Coronary artery (tissue), 2 donors: ENCODE data around the gene SH3GL1.
A peak's percentile ranks its signal among the peaks of the same experiment; 100 is the strongest.

ENCODE experiments used
- DNase-seq: peaks from one replicate; pipeline ENCODE4 v3.0.0-alpha.2; 2017; ENCODE audit warnings: low spot score
- H3K27ac ChIP-seq, 2 donors: fragments of 200-600 bp; sonication (generic); one replicate each; pipeline ENCODE4 v1.5.1; 2016 to 2019
- H3K4me3 ChIP-seq: fragments of 200-600 bp; sonication (generic); 2 replicates; pipeline ENCODE4 v1.5.1; 2016; ENCODE audit warnings: mild to moderate bottlenecking, moderate library complexity
- TF ChIP-seq, protein P1 (sequence below): fragments of 200-600 bp; sonication (generic); IDR thresholded peaks from one replicate; pipeline ENCODE4 v1.5.1; 2019; ENCODE audit warnings: antibody characterized with exemption

Gene SH3GL1

DNA sequence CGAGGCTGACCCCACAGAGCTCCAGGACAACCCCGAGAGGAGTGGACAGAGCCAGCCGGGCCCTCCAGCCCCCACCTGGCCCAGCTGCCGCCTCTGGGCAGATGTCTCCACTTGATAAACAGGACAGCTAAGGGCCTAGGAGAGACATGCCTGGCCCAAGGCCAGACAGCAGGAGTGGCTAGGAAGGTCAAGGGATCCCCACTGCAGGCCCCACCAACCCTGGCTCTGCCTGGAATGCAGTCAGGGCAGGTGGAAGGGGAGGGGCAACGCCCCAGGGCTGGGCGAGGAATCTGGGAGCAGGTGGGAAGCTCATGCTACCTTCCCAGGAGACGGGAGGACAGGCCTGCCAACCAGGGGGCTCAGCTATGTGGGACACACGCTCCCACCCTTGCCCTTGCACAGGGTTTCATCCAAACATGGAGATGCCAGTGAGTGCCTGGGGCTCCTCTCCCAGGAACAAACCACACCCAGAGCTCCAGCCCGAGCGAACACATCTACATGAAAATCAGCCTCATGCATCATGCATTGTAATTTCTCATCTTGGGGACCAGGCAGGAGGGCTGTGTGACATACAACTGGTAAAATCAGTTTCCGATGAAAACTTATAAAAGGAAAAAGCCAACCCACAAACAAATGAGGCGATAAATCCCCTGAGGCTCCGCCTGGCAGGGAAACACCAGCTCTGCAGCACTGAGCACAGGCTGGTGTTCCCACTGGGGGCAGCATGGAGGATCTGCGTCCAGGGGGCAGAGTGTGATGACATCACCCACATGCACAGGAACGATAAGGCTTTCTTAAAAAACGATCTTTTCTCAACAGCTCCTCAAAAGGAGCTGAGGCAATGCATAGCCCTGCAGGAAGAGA lies 25.0 kb downstream of the SH3GL1 start:
- no peak for DNase-seq
- TF ChIP-seq, protein P1, sequence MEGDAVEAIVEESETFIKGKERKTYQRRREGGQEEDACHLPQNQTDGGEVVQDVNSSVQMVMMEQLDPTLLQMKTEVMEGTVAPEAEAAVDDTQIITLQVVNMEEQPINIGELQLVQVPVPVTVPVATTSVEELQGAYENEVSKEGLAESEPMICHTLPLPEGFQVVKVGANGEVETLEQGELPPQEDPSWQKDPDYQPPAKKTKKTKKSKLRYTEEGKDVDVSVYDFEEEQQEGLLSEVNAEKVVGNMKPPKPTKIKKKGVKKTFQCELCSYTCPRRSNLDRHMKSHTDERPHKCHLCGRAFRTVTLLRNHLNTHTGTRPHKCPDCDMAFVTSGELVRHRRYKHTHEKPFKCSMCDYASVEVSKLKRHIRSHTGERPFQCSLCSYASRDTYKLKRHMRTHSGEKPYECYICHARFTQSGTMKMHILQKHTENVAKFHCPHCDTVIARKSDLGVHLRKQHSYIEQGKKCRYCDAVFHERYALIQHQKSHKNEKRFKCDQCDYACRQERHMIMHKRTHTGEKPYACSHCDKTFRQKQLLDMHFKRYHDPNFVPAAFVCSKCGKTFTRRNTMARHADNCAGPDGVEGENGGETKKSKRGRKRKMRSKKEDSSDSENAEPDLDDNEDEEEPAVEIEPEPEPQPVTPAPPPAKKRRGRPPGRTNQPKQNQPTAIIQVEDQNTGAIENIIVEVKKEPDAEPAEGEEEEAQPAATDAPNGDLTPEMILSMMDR, result no peak
- Histone ChIP-seq H3K4me3 (peak overlapping the region; percentile 50), H3K27ac (peak overlapping the region; percentile 76 to 97)

DNA sequence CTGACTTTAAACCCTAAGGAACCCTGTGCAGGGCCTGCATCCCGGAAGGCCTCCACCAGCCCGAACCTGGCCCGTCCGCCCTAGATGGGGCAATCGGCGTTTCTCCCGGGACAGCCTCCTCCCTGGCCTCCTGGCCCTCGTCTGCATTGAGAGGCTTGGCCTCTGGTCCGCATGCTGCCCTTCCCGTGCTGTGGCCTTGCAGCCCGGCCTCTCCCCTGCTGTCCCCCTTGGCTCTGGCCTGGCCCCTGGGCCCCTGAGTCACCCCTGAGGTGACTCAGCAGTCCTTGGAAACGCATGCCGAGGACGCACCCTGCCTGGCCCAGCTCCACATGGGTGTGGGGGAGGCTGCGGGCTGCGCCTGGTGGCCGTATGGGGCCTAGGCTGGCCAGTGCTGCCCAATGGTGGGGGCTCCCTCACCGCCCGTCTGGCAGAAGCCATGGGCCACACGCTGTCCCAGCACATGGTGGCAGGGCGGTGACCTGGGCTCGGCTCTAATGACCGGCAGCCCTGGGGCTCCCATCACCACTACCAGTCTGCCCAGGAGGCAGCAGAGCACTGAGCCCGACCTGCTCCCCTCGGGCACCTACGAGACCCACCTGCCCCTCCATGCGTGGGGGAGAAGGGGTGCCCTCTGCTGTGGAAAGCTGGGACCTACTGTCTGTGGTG lies 25.7 kb downstream of the SH3GL1 start:
- H3K4me3 ChIP-seq, result peak overlapping the region; percentile 50
- TF ChIP-seq, protein P1, result no peak

GRCh38 chr19:4373601-4374497 lies 26.5 kb downstream of the SH3GL1 start:
- Histone ChIP-seq H3K27ac (peak overlapping the region; percentile 76 to 97), H3K4me3 (peak overlapping the region; percentile 50)
- peak; percentile 84 for DNase-seq
- TF ChIP-seq, protein P1, result no peak

More for the DNA sequence above, 25.7 kb downstream of the SH3GL1 start:
- peak overlapping the region; percentile 76 to 97 for H3K27ac ChIP-seq
- DNase-seq, result peak; percentile 94

GRCh38 chr19:4373013-4373367 lies 27.4 kb downstream of the SH3GL1 start:
- Histone ChIP-seq H3K4me3 (peak overlapping the region; percentile 50), H3K27ac (peak overlapping the region; percentile 76 to 97)
- DNase-seq, result no peak
- TF ChIP-seq, protein P1, result no peak

DNA sequence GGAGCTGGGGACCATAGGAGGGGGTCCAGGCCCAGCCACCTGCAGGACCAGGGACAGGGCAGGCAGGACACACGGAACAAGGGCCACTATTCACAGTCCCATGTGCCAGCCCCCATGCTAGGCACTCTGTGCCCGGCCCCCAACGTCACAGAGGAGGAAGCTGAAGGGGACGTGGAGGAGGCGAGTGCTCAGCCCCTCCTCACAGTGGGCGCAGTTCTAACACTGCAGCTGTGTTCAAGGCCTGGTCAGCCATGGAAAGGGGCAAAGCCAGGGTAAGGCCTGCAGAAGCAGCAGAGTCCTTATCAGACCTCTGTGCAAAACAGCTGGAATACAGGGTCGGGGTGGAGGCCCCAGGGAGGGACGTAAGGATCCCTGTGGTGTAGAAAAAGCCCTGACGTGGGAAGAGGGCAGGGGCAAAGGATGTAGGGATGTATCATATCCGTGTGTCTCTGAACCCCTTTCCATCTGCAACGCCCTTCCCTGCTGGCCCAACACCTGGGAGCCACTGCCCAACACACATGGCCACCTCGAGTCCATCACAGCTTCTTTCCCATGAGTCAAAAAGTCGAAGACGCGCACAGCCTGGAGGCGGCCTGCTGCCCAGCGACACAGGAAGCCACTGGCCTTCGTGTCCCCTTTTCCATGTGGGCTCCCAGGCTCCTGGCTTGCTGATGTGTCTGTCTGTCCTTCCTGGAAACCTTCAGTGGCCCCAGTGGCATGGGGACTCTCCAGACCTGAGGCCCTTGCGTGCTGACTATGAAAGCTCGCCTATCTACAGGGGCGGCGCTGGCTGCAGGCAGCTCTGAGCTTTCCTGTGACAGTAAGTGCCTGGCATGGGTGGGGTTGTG lies 28.0 kb downstream of the SH3GL1 start:
- no peak overlapping the region for H3K4me3 ChIP-seq
- peak overlapping the region; percentile 76 to 97 for H3K27ac ChIP-seq
- DNase-seq, result no peak
- TF ChIP-seq, protein P1, result no peak
